SK-N-MC (cell line): ENCODE results near the gene ARHGEF26.

Experiments
- EZH2 ChIP-seq: fragments of 200-600 bp; sonication (generic); IDR thresholded peaks from one replicate; pipeline ENCODE4 v1.6.1; 2017; ENCODE audit warnings: antibody characterized with exemption
- FOXP2 ChIP-seq: optimal IDR thresholded peaks from 2 replicates; pipeline ENCODE3; 2011; ENCODE audit warnings: mild to moderate bottlenecking, moderate library complexity; ENCODE audit not compliant: insufficient read depth; ENCODE audit errors: extremely low read length, control extremely low read depth

- TF ChIP-seq EZH2 (no peak), FOXP2 (no peak)
Observed at GRCh38 chr3:154275965-154276364, 154.8 kb downstream of the ARHGEF26 start.
